ENCODE data around the gene CDH22.

DNA sequence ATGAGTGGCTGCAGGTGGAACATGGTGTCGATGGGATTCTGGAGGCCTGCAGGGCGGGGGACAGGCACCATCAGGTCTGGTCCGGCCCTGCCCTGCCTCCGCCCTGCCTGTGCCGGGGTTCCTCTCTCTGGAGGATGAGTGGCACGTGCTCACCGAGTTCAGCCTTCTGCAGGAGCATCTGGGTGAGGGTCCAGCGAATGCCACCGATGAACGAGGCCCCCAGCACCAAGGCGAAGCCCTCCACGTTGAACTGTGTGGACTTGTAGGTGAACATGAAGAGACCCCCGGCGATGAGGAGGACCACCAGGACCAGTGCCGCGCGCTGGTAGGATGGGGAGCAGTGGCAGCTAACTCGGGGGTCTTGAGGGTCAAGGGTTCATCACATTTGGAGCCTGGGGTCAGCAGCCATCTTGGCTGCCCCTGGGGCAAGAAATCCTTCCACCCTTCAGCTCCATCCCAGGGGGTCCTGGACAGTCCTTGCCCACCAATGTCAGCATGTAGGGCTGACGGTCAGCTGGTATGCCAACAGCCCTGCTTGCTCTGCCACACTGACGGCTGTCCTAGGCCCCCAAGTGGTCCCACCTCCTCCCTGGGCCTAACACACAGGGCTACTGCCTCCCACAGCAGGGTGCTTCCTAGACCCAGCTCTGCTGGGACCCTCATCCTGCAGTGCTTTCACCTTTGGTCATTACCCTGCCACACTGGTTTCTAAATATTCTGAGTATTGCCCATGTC lies 46.8 kb upstream of the CDH22 start:
- TF ChIP-seq, protein P1, sequence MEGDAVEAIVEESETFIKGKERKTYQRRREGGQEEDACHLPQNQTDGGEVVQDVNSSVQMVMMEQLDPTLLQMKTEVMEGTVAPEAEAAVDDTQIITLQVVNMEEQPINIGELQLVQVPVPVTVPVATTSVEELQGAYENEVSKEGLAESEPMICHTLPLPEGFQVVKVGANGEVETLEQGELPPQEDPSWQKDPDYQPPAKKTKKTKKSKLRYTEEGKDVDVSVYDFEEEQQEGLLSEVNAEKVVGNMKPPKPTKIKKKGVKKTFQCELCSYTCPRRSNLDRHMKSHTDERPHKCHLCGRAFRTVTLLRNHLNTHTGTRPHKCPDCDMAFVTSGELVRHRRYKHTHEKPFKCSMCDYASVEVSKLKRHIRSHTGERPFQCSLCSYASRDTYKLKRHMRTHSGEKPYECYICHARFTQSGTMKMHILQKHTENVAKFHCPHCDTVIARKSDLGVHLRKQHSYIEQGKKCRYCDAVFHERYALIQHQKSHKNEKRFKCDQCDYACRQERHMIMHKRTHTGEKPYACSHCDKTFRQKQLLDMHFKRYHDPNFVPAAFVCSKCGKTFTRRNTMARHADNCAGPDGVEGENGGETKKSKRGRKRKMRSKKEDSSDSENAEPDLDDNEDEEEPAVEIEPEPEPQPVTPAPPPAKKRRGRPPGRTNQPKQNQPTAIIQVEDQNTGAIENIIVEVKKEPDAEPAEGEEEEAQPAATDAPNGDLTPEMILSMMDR (IDR thresholded peaks at IDR 0.05 in 2 of 3, conservative IDR thresholded peaks at IDR 0.05 in 1 of 3; ENCODE audit: control insufficient read depth in 2 of 3, extremely low read depth in 1 of 3, insufficient read depth in 1 of 3, low read depth in 3 of 3, low read length in 3 of 3) = no peak
- TF ChIP-seq, protein P2, sequence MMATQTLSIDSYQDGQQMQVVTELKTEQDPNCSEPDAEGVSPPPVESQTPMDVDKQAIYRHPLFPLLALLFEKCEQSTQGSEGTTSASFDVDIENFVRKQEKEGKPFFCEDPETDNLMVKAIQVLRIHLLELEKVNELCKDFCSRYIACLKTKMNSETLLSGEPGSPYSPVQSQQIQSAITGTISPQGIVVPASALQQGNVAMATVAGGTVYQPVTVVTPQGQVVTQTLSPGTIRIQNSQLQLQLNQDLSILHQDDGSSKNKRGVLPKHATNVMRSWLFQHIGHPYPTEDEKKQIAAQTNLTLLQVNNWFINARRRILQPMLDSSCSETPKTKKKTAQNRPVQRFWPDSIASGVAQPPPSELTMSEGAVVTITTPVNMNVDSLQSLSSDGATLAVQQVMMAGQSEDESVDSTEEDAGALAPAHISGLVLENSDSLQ (IDR thresholded peaks at IDR 0.05) = no peak
- TF ChIP-seq SMC3 (IDR thresholded peaks at IDR 0.05; ENCODE audit: borderline replicate concordance, low read length) (no peak), POLR2AphosphoS5 (IDR thresholded peaks at IDR 0.05; ENCODE audit: low read length) (no peak), ESRRA (IDR thresholded peaks at IDR 0.05; ENCODE audit: low read length) (no peak), TAF1 (IDR thresholded peaks at IDR 0.05; ENCODE audit: borderline replicate concordance, low read depth, low read length) (no peak), IRF4 (IDR thresholded peaks at IDR 0.05; ENCODE audit: low read depth, low read length) (no peak), ZNF384 (IDR thresholded peaks at IDR 0.05; ENCODE audit: borderline replicate concordance, low read depth, low read length) (no peak)

Data from GM12878 (cell line).